ENCODE results near the gene OR10G6.
"Not testable (repeated sequence)": the region's sequence is repeated elsewhere in the genome, so short reads cannot be mapped to it uniquely, and the experiment has no call there.

OR10G6 gene

GRCh38 chr11:123995119-123995518 is at the start of gene OR10G6:
OR10G6 (minus strand) TSS chr11:123995161; CDS start chr11:123995161, 0 bp downstream.
- no peak for DNase-seq

- no peak for DNase-seq
Measured at GRCh38 chr11:124043420-124043819, 48.5 kb upstream of the OR10G6 start.

DNA sequence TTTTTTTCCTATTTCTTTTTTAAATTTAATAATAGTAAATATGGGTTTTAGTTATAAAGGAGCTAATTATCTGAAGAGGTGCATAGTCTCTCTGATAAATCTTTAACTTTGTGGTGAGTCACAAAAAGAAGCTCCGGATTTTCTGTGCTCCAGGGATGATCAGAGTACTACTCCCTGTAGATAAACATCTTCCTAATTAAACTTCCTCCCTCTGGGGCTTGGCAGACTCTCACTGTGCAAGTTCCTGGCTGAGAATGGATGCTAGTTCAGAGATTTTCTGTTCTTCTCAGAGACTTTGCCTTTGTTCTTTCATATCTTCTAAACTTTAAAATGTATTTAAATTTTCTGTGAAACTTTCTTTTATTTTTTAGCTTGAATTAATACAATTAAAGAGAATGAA is 46.3 kb upstream of the OR10G6 start, which contains the start of gene OR10G7:
TSS of gene OR10G7 (minus strand) at position 72 of the 400 bp plus-strand sequence. CDS start 2,324 bp downstream, outside the sequence.
- DNase-seq = no peak

DNA sequence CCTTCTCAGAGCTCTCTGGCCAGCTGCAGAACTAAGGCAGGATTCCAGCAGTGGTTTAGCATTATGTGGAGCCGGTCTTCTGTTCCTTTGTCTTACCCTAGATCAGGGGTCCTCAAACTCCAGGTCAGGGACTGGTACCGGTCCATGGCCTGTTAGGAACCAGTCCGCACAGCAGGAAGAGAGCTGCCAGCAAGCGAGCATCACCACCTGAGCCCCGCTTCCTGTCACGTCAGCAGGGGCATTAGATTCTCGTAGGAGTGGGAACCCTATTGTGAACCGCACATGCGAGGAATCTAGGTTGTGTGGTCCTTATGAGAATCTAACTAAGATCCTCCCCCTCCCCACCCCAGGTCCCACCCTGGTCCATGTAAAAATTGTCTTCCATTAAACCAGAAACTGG is 44.6 kb upstream of the OR10G6 start:
- DNase-seq = no peak

DNA sequence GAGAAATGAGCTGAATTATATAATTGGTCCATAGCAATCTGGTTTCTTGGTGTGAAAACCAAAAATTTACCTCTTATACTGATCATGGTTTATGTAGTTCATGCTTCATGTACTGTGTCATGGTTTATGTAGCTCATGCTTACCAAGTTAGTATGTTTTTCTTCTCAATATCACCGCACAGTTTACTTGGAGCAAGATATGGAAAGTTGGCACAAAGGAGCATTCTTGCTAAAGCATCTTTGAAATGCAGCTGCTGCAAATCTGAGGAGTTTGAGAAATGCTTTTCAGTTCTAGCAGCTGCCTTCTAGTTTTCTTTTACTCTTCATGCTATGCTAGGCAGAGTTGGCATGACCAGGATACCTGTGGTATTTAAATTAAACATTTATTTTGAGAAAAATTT is 41.7 kb upstream of the OR10G6 start:
- DNase-seq = no peak

DNA sequence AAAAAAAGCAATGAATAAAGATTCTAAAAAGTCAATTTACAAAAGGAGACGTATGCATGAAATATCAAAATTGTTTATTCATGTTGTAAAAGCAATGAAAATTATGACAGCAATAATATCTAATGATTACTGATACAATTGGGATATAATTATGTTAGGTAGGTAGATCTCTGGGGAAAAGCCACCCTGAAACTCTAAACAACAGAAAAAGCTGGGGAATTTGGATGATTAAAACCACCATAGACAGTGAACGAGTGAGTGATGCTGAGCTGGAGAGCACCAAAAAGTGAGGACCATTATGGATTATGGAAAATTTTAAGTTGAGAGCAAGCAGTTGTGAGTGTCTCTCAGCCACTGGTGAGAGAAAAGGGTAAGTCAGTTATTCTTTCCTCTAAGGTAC is 31.5 kb upstream of the OR10G6 start, which contains the start of gene OR10G8:
TSS of gene OR10G8 (plus strand) at position 301 of the 400 bp plus-strand sequence. CDS start 2,825 bp downstream, outside the sequence.
- no peak for DNase-seq

DNA sequence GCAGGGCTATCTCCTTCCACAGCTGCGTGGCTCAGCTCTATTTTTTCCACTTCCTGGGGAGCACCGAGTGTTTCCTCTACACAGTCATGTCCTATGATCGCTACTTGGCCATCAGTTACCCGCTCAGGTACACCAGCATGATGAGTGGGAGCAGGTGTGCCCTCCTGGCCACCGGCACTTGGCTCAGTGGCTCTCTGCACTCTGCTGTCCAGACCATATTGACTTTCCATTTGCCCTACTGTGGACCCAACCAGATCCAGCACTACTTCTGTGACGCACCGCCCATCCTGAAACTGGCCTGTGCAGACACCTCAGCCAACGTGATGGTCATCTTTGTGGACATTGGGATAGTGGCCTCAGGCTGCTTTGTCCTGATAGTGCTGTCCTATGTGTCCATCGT is 20.9 kb upstream of the OR10G6 start:
- DNase-seq = not testable (repeated sequence)

DNA sequence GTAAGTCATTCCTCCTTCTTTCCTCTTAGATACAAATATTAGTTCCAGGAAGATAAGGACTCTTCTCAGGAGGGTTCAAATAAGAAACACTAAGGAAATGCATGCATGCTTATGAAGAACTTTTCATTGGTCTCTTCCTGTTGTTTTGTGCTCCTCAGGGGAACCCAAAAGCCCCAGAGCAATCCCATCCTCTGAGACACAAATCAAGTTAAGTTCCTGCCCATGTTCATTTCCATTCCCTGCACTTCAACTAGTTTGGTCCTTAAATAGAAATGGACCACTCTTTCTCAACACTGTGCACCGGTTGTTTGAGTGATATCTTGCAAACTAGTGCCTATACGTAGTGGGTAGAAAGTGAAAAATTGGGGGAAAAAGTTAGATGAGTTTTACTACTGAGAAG is 17.7 kb upstream of the OR10G6 start, which contains the start of gene OR10G4:
TSS of gene OR10G4 (plus strand) at position 301 of the 400 bp plus-strand sequence. CDS start 2,578 bp downstream, outside the sequence.
- no peak for DNase-seq

DNA sequence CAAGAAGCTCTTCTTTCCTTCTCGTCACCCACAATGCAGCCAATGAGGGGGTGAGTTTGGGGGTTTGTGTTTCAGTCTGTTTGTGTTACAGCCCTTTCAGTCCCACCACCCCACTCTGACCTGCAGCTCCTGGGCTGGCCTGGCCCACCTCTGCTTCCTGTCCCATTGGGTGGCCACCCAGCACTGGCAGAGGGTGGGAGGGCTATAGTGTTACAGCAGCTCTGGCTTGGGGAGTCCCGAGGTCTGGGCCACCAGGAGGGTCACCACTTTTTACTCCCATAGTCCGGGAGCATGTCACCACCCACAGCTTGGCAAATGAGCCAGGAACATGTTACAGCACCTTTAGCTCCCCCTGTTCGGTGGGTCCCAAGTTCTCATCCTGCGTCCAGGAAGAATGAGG is 15.7 kb downstream of the OR10G6 start:
- no peak for DNase-seq

DNA sequence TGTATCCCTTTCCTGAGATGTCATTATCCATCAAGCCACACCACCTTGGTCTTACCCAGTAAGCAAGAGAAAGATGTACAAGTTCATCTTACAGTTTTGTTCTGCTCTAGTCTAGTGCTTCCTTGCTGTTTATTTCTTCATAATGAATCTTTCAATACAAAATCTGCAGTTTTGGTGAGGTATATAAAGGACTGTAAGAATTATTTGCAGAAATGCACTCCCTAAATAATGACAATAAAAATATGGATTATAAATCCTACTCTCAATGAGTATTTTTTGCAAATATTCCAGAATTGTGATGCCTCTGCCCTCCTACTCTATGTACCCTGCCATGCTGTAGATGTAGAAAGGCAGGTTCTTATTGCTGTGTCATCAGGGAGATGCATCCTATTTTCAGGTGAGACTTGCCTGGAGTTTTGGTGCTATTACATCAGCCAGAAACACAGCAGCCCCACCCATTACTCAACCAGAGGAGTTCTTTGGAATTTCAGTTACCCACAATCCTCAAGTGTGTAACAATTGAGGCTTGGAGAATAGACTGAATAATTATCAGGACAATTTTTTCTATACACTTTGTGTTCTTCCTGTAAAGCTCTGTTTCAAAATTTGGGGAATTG is 17.1 kb downstream of the OR10G6 start, which contains the start of gene OR10S1:
TSS of gene OR10S1 (minus strand) at position 51 of the 617 bp plus-strand sequence. CDS start 117 bp downstream, outside the sequence.
- DNase-seq = no peak

GRCh38 chr11:123976770-123977560 is 18.0 kb downstream of the OR10G6 start:
- no peak for DNase-seq

- no peak for DNase-seq
Measured at GRCh38 chr11:123973816-123974215, 21.1 kb downstream of the OR10G6 start.

DNA sequence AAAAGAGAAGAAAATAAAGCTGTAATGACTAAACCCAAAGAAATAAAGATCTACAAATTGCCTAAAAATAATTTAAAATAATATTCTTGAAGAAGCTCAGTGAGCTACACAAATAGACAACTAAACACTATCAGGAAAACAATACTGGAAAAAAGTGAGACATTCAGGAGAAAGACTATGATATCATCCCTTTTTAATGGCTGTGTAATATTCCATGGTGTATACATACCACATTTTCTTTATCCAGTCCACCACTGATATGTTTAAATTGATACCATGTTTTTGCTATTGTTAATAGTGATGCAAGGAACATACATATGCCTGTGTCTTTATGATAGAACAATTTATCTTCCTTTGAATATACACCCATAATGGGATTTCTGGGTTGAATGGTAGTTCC is 38.2 kb downstream of the OR10G6 start:
- no peak for DNase-seq

DNA sequence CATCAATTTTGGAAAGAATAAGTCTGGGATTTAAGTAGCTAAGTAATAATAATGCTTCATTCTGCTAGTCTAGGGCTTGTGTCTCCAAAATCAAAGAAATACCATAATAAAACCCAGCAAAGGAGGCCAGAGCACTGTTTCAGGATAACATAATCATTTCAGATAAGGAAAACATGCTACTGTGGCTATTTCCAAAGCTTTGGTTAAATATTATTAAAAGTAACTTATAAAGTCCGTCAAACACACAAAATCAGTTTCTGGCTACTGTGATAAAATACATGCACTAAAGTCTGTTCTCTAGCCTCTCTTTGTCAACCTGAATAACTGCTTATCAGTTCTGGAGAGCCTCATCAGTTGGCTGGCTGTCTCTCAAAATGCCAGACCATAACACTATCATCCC is 49.8 kb downstream of the OR10G6 start:
- no peak for DNase-seq

Data from left hindlimb (tissue), 1 donor.